Psoas muscle (tissue), 8 donors: ENCODE measurements around the gene SOAT2. TPM values are rescaled to one million over a fixed set of nuclear protein-coding genes. Genes with fewer than 3 reads are reported as not detected.

ENCODE experiments used
- ATAC-seq, 4 donors: fragments of 200-7000 bp; cut with Tn5 transposase; one replicate each; pipeline ENCODE4 v1.9.1; 2020; ENCODE audit warnings: moderate library complexity in 3 of 4, mild to moderate bottlenecking in 2 of 4
- DNase-seq, 2 donors: peaks; one replicate each; pipeline ENCODE4 v3.0.0-alpha.2; 2020
- H3K27ac ChIP-seq: fragments of 200-600 bp; one replicate; pipeline ENCODE4 v1.8.0; 2022
- H3K27me3 ChIP-seq, 3 donors: fragments of 200-600 bp in 1 of 3; one replicate each; pipeline versions ENCODE4 v1.6.1 to v1.8.0; 2013 to 2022; ENCODE audit warnings: low read length in 2 of 3, mild to moderate bottlenecking in 2 of 3, moderate library complexity in 1 of 3; ENCODE audit not compliant: insufficient read depth in 3 of 3
- H3K36me3 ChIP-seq, 2 donors: fragments of 200-600 bp in 1 of 2; one replicate each; pipeline versions ENCODE4 v1.6.1 to v1.8.0; 2013 to 2022; ENCODE audit warnings: low read depth in 1 of 2, mild to moderate bottlenecking in 1 of 2, moderate library complexity in 1 of 2; ENCODE audit not compliant: insufficient read depth in 1 of 2
- H3K4me1 ChIP-seq: fragments of 200-600 bp; one replicate; pipeline ENCODE4 v1.8.0; 2022
- H3K4me3 ChIP-seq: fragments of 200-600 bp; one replicate; pipeline ENCODE4 v1.8.0; 2022; ENCODE audit warnings: mild to moderate bottlenecking
- H3K9me3 ChIP-seq: fragments of 200-600 bp; one replicate; pipeline ENCODE4 v1.8.0; 2022
- CTCF ChIP-seq: fragments of 200-600 bp; IDR thresholded peaks from one replicate; pipeline ENCODE4 v1.8.0; 2022; ENCODE audit warnings: antibody characterized with exemption
- WGBS, 3 donors: extraction: QIAGEN DNeasy Blood & Tissue Kit; methylation state at CpG; one replicate each; pipeline versions ENCODE4 v1.1.6 to v1.1.7; 2013; 5-methylcytosine and 5-hydroxymethylcytosine counted together
- intact Hi-C, 2 donors: fragments of 100-400 bp; cut with DNase I; formaldehyde crosslinking; loops; one replicate each; pipeline versions ENCODE4 v1.11.0 to v1.14.2; 2022
- polyA plus RNA-seq, 3 donors: library from polyadenylated mRNA; stranded (reverse); fragments of 200-250 nt; gene quantifications; one replicate each; pipeline ENCODE4 v1.2.3, GENCODE V29; 2013
- total RNA-seq, 4 donors: library from RNA; stranded (reverse); fragmentation: NEBNext Ultra II Directional in 2 of 4; extraction: Animal tissue kit (Norgen Biotek cat#: 25700) in 2 of 4; gene quantifications; one replicate each; pipeline versions ENCODE4 v1.2.1 to v1.2.4, GENCODE V29; 2021 to 2023
- donor health status: healthy with polysubstance abuse.
- donor health status: DM: no; HTN: no; CAD: no; lungs with moderate emphysema.
- donor health status: Bipolar disorder and iron deficiency.
- donor health status: healthy.
- donor health status: DM: yes; HTN: yes; CAD: no.
- donor health status: DM: no; HTN: no; CAD: no.
- donor health status: DM: no; HTN: no; CAD: no.
- donor health status: DM: yes; HTN: yes; CAD: no.

Gene SOAT2
- total and polyA plus RNA-seq, 7 donors: 0.05 to 0.07 (median 0.07) TPM; not detected in 4

DNA sequence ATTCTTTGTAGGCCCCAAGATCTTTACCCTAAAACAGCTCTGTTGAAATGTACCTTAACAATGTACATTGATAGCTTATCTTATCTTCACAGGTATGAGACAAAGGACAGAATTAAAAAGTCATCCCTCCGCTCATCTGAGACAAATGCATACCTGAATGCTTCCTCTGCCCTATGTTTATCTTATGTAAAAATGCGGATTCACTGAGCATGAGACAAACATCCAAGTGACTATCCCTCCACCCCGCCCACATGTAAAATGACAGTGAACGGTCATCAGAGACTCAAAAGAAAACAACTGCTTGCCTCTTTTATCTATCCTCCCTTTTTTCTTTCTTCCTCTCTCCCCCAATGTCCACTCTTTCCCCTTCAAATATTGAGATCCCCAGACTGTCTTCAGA, 40.1 kb downstream of the SOAT2 start:
- Histone ChIP-seq H3K27ac (no peak overlapping the region), H3K36me3 (no peaks in the 10 kb centered on the region), H3K4me1 (no peaks in the 10 kb centered on the region), H3K4me3 (no peak overlapping the region), H3K9me3 (no peaks in the 10 kb centered on the region), H3K27me3 (no peaks in the 10 kb centered on the region)
- intact Hi-C loops: no loop called here
- ATAC-seq (no peak), DNase-seq (no peak)
- no peak for TF ChIP-seq CTCF
- WGBS, 3 donors: 81 to 91% (median 87%) methylated on average over 4 of the region's 4 CpGs

DNA sequence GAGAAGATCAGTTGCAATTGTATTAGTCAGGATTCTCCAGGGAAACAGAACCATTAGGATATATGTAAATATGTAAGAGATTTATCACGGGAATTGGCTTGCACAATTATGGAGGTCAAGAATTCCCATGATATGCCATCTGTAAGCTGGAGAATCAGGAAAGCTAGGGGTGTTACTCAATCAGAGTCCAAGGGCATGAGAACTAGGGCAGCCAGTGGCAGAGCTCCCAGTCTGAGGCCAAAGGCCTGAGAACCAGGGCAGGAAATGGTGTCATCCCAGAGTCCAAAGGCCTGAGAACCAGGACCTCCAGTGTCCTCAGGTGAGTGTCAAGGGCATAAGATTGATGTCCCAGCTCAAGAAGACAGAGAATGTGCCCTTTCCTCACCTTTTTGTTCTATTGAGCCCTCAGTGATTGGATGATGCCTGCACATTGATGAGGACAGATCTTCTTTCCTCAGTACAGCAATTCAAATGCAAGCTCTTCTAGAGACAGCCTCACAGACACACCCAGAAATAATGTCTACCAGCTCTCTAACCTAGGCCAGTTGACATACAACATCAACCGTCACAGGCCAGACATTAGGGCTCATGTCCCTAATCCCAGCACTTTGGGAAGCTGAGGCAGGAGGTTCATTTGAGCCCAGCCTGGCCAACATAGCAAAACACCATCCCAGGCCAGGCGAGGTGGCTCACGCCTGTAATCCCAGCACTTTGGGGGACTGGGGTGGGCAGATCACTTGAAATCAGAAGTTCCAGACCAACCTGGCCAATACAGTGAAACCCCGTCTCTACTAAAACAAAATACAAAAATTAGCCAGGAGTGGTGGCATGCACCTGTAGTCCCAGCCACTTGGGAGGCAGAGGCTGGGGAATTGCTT, 42.3 kb downstream of the SOAT2 start:
- Histone ChIP-seq H3K4me1 (no peaks in the 10 kb centered on the region), H3K36me3 (no peaks in the 10 kb centered on the region), H3K27ac (no peak overlapping the region), H3K9me3 (no peaks in the 10 kb centered on the region), H3K27me3 (no peaks in the 10 kb centered on the region), H3K4me3 (no peak overlapping the region)
- ATAC-seq (no peak), DNase-seq (no peak)
- intact Hi-C loops: no loop called here
- no peak for TF ChIP-seq CTCF
- 86 to 94% (median 89%) methylated on average over 5 of the region's 5 CpGs for WGBS, 3 donors

GRCh38 chr12:53147181-53147580, 43.9 kb downstream of the SOAT2 start:
- no peak for TF ChIP-seq CTCF
- H3K4me1 ChIP-seq: no peaks in the 10 kb centered on the region
- no peak overlapping the region for H3K4me3 ChIP-seq
- H3K36me3 ChIP-seq: no peaks in the 10 kb centered on the region
- H3K27ac ChIP-seq: no peak overlapping the region
- DNase-seq: no peak
- no peaks in the 10 kb centered on the region for H3K9me3 ChIP-seq
- intact Hi-C loops: no loop called here
- no peak for ATAC-seq
- no peaks in the 10 kb centered on the region for H3K27me3 ChIP-seq
- 89 to 91% (median 90%) methylated on average over 5 of the region's 5 CpGs for WGBS, 3 donors

- WGBS, 3 donors: 91 to 95% (median 93%) methylated on average over 15 of the region's 15 CpGs
- Histone ChIP-seq H3K4me1 (no peaks in the 10 kb centered on the region), H3K27ac (no peak overlapping the region), H3K36me3 (no peaks in the 10 kb centered on the region), H3K4me3 (no peak overlapping the region), H3K27me3 (no peaks in the 10 kb centered on the region), H3K9me3 (no peaks in the 10 kb centered on the region)
- TF ChIP-seq CTCF: no peak
- intact Hi-C loops: no loop called here
- DNase-seq (no peak), ATAC-seq (no peak)
Measured at GRCh38 chr12:53147653-53148052, 44.4 kb downstream of the SOAT2 start.
